Inferior parietal cortex (tissue), 1 donor: ENCODE results near the gene BMP6.
A peak's percentile ranks its signal among the peaks of the same experiment; 100 is the strongest.

Source experiments
- DNase-seq: peaks from one replicate; pipeline ENCODE4 v3.0.0-alpha.2; 2016; ENCODE audit errors: extremely low spot score

The BMP6 gene

DNA sequence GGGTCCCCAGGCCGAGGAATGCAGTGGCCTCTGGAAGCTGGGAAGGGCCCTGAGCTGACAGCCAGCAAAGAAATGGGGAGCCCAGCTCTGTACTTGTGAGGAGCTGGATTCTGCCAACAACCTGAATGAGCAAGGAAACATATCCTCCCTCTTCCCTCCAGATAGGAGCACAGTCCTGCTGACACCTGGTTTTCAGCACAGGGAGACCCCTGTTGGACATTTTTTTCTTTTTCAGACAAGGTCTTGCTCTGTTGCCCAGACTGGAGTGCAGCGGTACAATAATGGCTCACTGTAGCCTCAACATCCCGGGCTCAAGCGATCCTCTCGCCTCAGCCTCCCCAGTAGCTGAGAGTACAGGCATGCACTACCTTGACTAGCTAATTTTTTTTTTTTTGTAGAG, 21.5 kb downstream of the BMP6 start:
- no peak for DNase-seq

DNA sequence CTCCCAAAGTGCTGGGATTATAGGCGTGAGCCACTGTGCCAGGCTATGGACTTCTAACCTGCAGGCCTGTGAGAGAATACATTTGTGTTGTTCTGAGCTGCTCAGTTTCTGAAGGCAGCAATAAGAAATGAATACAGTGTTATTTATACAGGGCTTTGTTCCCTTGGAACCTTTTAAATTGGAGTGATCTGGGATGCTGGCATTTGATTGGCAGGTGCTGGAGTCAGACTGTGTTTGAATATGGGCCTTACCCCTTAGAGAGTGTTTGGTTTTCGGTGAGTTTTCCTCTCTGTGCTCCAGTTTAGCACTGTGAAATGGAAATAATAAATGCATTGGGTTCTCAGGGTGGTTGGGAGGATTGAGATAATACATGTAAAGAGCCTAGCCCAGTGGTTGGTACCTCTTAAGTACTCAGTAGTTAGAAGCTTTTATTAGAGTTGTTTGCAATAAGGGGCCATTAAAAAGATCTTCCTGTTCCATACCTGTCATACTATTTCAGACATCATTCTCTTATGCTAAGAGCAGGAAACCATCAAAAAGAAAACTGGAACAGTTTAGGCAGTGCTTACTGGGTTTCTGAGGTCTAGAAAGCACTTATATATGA, 22.1 kb downstream of the BMP6 start:
- no peak for DNase-seq

DNA sequence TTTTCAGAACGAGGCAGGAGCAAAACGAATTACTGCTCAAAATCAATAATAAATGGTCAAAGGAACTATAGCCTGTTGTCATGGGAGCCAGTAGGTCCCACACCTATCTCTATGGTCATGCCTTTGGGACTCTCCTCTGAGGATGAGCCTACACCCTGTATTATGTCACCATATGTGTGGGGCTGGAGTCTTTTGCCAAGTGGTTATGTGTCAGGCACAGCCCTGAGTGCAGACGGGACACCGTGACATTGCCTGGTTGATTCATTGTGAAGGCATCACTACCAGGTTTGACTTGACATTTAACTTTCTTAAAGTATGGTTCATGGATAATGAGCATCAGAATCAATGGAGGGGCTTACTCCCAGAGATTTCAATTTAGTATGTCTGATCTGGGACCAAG, 23.6 kb downstream of the BMP6 start:
- DNase-seq = no peak

DNA sequence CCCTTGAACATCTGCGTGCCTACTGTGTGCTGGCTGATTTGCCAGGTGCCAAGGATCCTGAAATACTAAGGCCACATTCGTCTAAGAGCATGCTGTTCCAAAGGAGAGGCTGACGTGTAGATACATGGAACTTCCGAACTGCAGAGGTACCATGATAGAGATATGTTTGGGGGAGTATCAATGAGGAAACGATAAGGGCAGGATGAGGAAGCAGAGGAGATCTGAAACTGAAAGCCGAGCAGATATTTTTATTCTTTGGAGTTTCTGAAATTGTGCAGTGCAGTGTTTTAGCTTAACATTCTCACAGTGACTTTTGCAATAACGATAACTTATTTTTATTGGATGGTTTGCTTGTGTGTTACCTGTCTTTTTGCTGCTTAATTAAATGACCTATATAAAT, 24.3 kb downstream of the BMP6 start:
- no peak for DNase-seq

DNA sequence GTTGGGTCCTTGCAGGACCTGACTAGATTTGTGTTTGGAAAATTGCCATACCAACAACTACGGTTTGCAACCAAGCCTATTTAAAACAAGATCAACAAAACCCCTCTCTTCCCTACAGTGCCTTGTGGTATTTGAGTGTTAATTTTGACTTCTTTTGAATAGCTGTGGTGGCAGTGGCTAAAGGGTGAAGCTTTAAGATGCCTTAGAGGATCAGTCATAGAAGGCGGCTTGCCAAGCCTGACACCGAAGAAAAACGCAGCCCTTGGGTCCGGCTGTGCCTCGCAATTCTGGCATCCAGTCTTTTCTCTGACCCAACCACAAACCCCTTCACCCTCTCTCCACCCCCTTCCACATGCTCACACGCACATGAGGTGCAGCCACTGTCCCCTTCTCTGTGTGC, 32.6 kb downstream of the BMP6 start:
- DNase-seq = no peak

DNA sequence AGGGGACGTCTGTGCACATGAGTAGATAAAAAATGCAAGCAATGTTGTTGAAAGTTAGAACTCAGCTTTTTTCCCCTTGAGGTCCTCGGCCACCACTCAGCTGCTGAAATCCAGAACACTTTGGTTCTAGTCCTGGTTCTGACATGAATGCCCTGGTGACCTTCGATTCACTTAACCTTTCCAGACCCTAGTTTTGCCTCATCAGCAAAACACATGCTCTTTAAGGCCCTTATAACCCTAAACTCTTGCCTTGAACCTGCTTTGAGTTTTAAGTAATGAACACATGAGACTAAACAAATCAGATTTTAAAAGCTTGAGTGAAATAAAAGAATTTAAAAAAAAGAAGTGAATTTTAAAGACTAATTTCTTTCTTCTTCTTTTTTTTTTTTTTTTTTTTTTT, 33.4 kb downstream of the BMP6 start:
- no peak for DNase-seq

DNA sequence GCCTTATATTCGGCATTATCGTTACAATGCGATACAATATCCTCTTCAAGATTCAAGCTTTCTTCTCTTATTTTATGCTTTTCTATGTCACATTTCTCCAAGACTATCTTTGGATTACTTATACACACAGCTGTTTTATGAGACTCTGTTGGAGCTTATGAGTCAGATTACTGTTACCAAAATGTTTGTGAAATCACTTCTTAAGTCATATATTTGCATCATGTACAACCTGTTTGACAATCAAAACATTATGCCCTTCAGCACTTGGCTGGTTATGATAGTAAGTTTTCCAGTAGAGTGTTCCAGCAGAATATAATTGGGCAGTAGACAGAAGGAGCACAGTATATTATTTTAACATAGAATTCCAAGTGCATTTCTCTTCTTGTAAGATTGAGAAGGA, 35.2 kb downstream of the BMP6 start:
- no peak for DNase-seq

DNA sequence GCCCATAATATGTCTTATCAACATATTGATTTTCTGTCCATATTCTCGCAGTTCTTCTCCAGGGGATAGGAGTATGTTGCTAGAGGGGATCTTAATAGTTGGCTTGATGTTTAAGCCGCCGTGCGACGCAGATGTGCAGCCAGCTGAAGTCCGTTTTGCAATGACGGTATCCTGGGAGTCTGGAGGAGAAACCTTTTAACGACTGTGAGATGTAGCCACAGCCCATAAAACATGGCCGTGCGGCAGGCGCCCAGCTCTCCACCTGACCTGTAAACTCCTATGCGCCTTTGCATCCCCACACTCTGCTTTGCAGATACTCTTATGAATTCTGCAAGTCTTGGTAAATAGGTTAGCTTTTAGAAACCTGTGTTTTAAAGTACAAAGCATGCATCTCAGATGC, 36.9 kb downstream of the BMP6 start:
- no peak for DNase-seq

DNA sequence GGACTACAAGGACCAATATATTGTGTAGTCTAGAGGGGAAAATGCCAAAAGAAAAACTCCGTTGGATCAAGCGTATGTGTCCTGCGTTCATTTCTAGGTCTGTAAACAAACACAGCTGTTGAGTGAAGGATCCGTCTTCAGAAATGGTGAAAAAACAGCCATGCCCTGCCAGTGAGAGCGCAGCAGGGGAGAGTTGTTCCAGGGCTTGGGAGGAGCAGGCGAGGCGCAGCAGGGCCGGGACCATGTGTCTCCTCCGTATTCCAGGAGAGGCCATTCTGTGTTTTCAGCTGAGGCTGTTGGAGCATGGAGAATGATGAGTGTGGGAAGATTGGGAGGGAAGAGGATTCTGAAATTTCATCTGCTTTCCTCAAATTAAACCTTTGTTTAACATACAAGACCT, 38.0 kb downstream of the BMP6 start:
- no peak for DNase-seq

DNA sequence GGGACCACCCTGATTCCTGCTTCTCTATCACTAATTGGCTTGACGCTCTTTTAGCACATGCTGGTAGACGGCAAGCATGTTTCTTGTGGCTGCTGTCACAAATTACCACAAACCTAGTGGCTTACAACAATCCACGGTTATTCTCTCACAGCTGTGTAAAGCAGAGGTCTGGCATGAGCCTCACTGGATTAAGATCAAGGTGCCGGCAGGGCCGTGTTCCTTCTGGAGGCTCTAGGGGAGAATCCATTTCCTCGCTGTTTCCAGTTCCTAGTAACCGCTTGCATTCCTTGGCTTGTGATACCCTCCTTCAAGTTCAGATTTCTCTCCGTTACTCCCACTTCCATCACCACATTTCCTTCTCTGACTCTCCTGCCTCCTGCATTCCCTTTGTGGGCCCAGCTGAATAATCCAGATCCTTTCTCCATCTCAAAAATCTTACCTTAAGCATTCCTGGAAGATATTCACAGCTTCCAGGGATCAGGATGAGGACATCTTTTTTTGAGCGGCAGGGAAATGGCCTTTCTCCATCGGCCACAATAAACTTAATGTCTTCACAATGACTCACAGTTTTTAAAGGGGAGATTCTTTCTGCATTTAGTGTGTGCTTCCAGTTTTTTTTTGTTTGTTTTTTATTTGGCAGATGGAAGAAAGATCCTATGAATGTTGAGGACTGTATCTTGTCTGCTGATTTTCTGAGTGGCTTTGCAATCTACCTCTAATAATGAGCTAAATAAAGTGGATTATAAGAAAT, 39.9 kb downstream of the BMP6 start:
- no peak for DNase-seq

DNA sequence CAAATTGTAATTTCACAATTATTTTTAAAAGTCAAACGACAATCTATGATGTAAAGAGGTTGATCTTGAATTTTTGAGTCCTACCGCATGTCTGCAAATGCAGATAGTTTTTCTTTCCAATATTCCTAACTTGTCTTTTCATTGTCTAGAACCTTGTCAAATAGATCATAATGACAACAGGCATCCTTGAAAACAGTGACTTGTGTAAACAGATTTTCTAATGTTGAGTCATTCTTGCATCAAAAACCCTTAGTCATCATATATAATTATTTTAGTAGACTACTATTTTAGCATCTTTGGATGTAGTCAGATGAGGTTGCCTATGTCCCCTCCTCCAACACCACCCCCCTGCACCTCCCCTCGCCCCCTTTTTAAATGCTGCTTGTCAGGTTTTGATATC, 43.8 kb downstream of the BMP6 start:
- no peak for DNase-seq

DNA sequence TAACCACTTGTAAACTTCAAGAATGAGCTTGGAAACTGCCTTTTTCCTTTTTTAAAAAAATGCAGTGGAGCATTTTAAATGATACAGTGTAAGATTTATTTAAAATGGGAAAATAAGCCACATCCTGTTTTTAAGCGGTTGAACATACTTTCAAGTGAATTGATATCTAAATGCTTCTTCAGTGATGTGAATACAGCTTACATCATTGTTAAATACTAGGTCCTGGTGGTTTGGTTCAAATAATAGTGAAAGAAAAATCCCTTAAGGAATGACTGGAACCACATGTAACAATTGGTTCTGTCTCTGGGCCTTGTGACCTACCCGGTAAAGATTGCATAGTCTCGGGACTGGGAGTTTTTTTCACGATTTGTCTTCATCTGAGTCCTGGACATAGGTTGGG, 44.2 kb downstream of the BMP6 start:
- no peak for DNase-seq

DNA sequence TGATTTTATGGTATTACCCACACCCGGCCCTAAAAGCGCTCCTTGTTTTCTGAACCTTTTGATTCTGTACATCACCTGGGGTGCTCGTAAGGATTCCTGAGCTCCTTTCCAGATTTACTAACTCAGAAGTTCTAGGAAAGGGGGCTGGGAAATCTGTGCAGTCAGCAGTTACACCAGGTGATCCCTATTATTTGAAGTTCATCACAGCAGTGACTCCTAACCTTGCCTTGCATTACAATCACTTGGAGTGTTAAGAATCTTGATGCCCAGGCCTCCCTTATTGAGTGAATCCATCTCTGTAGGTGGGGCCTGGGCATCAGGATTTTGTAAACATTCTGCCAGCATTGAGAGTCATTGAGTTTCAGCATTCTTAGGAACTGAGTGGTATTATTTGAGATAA, 44.7 kb downstream of the BMP6 start:
- DNase-seq = no peak

DNA sequence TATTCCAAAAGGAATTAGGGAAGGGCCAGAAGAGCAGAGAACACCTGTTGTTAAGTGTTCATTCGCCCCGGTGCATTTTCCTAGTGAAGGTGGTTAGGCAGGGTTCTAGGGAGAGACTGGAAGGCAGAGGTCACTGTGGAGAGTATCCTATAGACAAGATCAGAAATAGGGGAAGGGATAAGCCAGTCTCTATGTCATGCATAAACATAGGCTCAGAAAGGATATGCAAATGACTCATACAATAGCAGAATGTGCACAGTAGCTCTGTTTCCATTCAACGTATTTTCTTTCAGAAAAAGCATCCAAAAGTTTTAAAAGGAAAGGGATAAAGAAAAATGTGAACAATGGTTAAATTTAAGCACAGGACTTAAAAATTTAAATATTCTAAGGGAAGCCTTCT, 47.4 kb downstream of the BMP6 start:
- DNase-seq = no peak

DNA sequence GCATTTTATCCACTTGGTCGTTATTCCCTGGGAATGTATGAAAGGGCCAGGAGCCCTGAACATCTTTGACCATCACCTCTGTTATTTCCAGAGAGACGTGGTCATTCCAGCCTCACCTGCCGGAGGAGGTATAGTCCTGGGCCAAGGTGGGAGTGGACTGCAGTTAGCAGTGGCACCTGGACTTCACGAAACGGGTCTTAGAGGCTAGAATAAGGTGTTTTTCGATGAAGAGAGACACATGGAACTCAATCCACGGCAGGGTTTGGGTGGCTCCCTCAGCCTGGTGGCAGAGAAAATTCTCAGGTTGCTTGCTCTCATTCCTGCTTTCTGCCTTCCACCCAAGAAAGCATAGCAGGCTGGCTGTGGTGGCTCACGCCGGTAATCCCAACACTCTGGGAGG, 48.0 kb downstream of the BMP6 start:
- DNase-seq = no peak

DNA sequence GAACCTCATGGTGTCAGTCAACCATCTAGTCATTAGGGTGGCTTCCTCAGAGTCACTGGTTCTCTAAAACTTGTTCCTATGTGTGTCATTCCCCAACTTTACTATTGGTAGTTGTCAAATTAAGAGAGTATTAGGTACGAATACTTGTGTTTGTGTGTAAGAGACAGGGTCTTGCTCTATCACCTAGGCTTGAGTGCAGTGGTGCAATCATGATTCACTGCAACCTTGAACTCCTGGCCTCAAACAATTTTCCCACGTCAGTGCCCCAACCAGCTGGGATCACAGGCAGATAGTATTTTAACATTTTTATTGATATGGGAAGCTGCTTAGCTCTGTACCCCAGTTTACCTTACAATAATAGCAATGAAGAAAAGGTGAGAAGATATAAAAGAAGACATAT, 50.6 kb downstream of the BMP6 start:
- DNase-seq = no peak

DNA sequence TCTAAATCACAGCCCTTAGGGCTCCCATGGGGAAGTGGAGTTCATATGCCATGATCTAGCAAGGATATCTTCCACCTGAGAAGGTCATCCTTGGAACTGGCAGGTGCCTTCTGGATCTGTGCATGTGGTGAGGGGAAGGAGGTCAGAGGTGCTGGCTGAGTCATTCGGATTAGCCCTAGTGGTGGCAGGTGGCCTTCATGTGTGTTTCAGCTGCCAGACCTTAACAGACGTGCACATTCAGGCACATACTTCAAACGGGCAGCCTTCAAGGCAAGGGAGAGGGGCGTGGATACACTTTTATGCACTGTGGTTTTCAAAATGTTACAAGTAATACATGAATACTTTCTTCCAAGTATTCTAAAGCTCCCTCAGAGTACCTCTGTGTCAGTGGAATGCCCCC, 51.2 kb downstream of the BMP6 start:
- no peak for DNase-seq

DNA sequence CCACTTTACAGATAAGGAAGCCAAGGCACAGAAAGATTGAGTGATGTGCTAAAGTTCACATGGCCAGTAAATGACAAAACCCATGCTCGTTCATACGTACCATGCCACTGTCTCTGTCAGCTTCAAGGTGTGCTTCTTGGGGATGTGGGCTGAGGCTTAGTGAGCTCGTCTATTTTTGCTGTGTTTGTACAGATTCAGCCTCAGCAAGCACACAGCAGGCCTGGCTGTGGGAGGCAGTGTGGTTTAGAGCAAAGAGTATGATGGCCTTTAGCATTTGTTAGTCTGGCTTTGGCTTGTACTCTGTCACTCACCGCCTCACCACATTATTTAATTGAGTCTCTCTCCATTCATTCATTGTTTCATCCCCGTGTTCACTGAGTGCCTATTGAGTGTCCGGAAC, 55.3 kb downstream of the BMP6 start:
- DNase-seq = no peak

DNA sequence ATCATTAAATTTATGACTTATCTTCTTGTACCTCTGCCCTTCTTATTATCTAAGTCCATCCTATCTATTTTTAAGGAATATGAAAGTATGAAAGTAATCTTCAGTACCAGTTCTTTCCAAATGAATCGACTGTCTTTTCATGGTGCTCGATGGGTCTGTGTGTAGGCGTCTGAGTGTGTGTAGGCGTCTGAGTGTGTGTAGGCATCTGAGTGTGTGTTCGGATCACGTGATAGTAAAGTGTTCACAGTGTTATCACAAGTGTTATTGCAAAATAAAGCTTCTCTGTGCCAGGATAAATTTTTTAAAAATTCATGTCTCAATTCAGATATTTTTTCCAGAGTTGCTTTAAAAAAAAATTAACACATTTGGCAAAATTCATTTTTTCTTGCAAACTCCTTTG, 58.3 kb downstream of the BMP6 start:
- DNase-seq = no peak

DNA sequence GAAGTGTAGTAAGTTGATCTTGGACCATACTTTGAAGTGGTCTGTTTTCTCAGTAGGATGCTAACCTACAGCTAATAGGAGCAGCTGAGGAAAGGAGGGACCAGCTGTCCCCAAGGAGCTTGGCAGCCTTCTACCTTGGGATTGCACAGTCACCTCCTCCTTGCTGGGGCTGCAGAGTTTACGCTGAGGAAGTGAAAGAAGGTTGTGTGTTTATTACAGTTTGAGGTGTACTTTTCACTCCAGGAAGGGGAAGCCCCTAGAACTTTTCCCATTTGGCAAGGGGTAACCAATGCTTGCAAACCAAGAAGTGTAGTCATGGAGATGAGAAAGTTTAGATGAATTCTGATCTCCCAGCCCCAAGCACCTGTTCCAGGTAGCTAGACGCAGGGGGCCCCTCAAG, 58.8 kb downstream of the BMP6 start:
- peak; percentile 4 for DNase-seq

DNA sequence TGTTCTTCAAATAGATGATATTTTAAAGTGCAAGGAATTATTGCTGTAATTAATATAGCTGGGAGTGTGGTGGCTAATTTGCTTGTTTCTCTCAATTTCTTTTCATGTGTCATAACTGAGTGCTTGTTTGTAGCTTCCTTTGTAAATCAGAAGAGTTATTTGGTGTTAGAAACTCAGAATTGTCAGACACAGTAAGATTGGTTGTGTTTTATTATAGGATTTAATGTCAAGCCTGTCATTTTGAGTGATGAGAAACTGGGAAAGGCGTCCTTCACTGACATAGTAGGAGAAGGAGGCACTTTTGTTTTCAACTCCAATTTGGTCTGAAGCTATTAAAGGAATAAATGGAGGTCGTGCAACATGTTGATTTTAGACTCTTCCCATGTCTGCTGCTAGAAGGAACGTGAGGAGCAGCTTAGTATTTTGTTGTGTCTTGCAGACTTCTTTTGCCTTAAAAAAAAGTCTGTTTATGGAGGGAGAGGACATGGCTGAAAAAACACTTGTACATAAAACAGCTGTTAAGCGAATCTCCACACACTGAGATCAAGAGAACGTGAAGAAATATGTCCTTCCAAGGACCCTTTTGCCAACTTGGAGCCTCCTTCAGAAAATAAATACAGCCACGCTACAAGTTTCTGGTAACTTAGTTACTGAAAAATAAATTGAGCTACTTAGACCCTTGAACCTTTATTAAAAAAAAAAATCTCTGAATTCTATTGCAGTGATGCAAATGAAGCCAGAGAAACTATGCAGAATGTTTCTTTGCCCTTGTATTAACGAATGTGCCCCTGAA, 59.5 kb downstream of the BMP6 start:
- DNase-seq = peak; percentile 3

DNA sequence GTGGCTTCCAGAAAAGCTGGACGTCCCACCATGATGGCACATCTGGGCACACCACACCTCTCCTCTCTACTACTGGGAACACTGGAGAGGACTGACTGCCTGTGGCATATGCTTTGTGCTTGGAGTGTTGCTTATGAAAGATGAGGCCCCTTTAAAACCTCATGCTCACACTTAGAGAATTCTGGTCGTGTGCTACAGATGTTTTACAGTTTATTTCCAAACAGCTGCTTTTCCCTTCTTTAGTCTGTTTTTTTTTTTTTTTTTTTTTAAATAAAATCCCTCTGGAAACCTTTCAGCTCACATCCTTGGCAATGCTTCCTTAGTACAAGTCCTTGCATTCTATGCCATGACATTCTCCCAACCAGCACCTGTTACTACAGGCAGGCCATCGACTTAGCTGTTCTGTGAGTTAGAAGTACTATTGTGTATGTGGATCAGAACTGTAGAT, 60.3 kb downstream of the BMP6 start:
- no peak for DNase-seq

DNA sequence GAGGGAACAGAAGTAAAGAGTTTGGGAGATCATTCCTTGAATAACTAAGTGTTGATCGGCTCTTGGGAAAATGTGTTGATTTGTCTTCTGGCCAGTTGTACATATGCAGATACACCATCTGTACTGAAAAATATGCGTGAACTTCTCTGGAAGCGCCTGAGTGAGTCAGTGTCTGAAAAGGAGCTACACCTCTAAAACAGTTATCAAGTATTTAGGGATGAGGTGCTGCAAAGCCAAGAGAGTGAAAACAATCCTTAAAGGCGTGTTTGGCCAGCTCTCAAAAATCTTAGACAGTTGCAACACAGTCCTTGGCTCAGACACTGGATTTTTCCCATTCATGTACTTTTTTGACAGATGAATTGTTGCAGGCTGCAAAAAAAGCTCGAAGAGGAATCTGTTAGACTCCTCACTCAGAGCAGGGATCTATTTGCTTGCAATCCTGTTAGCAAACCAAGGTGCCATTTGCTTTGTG, 61.3 kb downstream of the BMP6 start:
- peak; percentile 59 for DNase-seq
